HepG2 (cell line): ENCODE results near the gene P2RX6. TPM values are rescaled to one million over a fixed set of nuclear protein-coding genes. Genes with fewer than 3 reads are reported as not detected.

Source experiments
- AKAP8 ChIP-seq: sonication (generic); formaldehyde crosslinking; IDR thresholded peaks from 2 replicates; pipeline ENCODE4 v1.5.1; 2020; ENCODE audit warnings: mild to moderate bottlenecking, missing genetic modification reagents
- FOXO1 ChIP-seq: sonication (generic); formaldehyde crosslinking; IDR thresholded peaks from 2 replicates; pipeline ENCODE4 v1.4.0; 2020; ENCODE audit warnings: missing genetic modification reagents
- KDM6A ChIP-seq: IDR thresholded peaks from 2 replicates; pipeline ENCODE4 v1.6.1; 2016; ENCODE audit warnings: low read depth
- KMT2B ChIP-seq: IDR thresholded peaks from 2 replicates; pipeline ENCODE4 v1.6.1; 2016; ENCODE audit warnings: missing genetic modification reagents, missing compliant biosample characterization
- PHF8 ChIP-seq: sonication (generic); formaldehyde crosslinking; IDR thresholded peaks from 2 replicates; pipeline ENCODE4 v1.5.0; 2020; ENCODE audit warnings: missing genetic modification reagents
- SKI ChIP-seq: fragments of 450-650 bp; IDR thresholded peaks from one replicate; pipeline ENCODE4 v1.6.1; 2018; ENCODE audit warnings: mild to moderate bottlenecking; ENCODE audit not compliant: partially characterized antibody
- ZBTB42 ChIP-seq: sonication (generic); formaldehyde crosslinking; IDR thresholded peaks from 2 replicates; pipeline ENCODE4 v1.5.0; 2020; ENCODE audit warnings: mild to moderate bottlenecking, missing genetic modification reagents
- ZNF124 ChIP-seq: sonication (generic); formaldehyde crosslinking; IDR thresholded peaks from 2 replicates; pipeline ENCODE4 v1.4.0; 2020; ENCODE audit warnings: missing genetic modification reagents
- ZNF317 ChIP-seq: sonication (generic); formaldehyde crosslinking; IDR thresholded peaks from 2 replicates; pipeline ENCODE4 v1.5.0; 2020; ENCODE audit warnings: mild to moderate bottlenecking, missing genetic modification reagents
- polyA plus RNA-seq, 8 experiments: library from polyadenylated mRNA; depleted of rRNA in 3 of 8; stranded (reverse) in 7 of 8; unstranded in 1 of 8; fragments of >200 nt; fragmentation: Illumina TruSeq in 4 of 8; extraction: Trizol in 4 of 8; gene quantifications; 2 replicates each; pipeline versions ENCODE4 v1.2.1 to v1.2.3, GENCODE V29; 2011 to 2016; ENCODE audit warnings: low read depth in 4 of 8, missing spikeins in 1 of 8, mixed read lengths in 1 of 8; ENCODE audit not compliant: insufficient read depth in 1 of 8
- total RNA-seq, 5 experiments: library from RNA; depleted of rRNA; stranded (reverse); fragments of >200 nt; fragmentation: Illumina TruSeq; extraction: Trizol; gene quantifications; 2 replicates each; pipeline ENCODE4 v1.2.3, GENCODE V29; 2016; ENCODE audit warnings: low read depth in 1 of 5
- TF ChIP-seq, protein P1 (sequence below): sonication (generic); formaldehyde crosslinking; IDR thresholded peaks from 2 replicates; pipeline ENCODE4 v1.5.0; 2020; ENCODE audit warnings: mild to moderate bottlenecking, missing genetic modification reagents, moderate library complexity
- TF ChIP-seq, protein P2 (sequence below): sonication (generic); formaldehyde crosslinking; IDR thresholded peaks from 2 replicates; pipeline ENCODE4 v1.5.0; 2020; ENCODE audit warnings: mild to moderate bottlenecking, missing genetic modification reagents
- TF ChIP-seq, protein P3 (sequence below): sonication (generic); formaldehyde crosslinking; IDR thresholded peaks from 2 replicates; pipeline ENCODE4 v1.8.1; 2022; ENCODE audit warnings: mild to moderate bottlenecking, missing genetic modification reagents
- TF ChIP-seq, protein P4 (sequence below): sonication (generic); formaldehyde crosslinking; IDR thresholded peaks from 2 replicates; pipeline ENCODE4 v1.8.0; 2022; ENCODE audit warnings: mild to moderate bottlenecking, missing genetic modification reagents, moderate library complexity
- TF ChIP-seq, protein P5 (sequence below): sonication (generic); formaldehyde crosslinking; IDR thresholded peaks from 2 replicates; pipeline ENCODE4 v1.4.0; 2020; ENCODE audit warnings: missing genetic modification reagents

The P2RX6 gene
- total and polyA plus RNA-seq, 2 of the 13 experiments (the other 11 are each of a cell fraction or from before 2014, with no cell fraction given), result 0.04 to 0.12 TPM

DNA sequence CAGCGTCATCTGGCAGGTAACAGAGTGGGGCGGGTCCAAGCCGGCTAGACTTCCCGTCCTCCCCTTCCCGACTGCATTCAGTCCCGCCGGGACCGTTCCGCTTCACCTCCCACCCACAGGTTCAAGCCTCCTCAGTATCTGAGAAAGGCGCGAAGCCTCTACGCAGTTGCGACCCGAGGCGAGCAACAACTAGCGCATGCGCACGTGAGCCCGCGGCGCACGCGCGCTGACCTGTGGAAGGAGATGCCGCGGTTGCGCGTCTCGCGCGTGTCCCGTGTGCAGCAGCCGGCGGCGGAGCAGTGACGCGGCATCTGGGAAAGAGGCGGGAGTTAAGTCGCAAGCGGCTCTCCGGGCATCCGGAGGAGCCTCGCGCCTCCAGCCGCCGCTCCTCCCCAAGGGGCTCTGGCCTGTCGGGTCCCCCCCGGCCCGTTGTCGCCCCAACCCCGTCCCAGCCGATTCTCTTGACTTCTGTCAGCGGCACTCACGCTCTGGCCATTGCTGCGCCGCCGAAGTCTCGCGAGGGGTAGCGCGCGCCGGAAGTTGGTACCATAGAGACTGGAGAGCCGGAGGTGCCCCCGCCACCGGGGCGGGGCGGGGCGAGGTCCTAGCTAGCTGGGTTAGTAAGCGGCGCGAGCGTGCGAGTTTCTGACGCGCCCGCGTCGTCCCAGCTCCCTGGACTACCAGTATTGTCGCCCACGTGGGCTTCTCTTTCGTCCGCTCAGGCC, 13.2 kb upstream of the P2RX6 start, which contains the start of gene THAP7 (continued):
- TF ChIP-seq KMT2B (CRISPR knock-in tag), result peak; percentile 73
- TF ChIP-seq, protein P1, sequence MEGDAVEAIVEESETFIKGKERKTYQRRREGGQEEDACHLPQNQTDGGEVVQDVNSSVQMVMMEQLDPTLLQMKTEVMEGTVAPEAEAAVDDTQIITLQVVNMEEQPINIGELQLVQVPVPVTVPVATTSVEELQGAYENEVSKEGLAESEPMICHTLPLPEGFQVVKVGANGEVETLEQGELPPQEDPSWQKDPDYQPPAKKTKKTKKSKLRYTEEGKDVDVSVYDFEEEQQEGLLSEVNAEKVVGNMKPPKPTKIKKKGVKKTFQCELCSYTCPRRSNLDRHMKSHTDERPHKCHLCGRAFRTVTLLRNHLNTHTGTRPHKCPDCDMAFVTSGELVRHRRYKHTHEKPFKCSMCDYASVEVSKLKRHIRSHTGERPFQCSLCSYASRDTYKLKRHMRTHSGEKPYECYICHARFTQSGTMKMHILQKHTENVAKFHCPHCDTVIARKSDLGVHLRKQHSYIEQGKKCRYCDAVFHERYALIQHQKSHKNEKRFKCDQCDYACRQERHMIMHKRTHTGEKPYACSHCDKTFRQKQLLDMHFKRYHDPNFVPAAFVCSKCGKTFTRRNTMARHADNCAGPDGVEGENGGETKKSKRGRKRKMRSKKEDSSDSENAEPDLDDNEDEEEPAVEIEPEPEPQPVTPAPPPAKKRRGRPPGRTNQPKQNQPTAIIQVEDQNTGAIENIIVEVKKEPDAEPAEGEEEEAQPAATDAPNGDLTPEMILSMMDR (CRISPR knock-in tag), result peak; percentile 12
- TF ChIP-seq, protein P2, sequence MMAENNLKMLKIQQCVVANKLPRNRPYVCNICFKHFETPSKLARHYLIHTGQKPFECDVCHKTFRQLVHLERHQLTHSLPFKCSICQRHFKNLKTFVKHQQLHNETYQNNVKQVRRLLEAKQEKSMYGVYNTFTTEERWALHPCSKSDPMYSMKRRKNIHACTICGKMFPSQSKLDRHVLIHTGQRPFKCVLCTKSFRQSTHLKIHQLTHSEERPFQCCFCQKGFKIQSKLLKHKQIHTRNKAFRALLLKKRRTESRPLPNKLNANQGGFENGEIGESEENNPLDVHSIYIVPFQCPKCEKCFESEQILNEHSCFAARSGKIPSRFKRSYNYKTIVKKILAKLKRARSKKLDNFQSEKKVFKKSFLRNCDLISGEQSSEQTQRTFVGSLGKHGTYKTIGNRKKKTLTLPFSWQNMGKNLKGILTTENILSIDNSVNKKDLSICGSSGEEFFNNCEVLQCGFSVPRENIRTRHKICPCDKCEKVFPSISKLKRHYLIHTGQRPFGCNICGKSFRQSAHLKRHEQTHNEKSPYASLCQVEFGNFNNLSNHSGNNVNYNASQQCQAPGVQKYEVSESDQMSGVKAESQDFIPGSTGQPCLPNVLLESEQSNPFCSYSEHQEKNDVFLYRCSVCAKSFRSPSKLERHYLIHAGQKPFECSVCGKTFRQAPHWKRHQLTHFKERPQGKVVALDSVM, result 0 out of 2 replicates have a peak, but pooled peaks have one; percentile 60
- TF ChIP-seq, protein P3, sequence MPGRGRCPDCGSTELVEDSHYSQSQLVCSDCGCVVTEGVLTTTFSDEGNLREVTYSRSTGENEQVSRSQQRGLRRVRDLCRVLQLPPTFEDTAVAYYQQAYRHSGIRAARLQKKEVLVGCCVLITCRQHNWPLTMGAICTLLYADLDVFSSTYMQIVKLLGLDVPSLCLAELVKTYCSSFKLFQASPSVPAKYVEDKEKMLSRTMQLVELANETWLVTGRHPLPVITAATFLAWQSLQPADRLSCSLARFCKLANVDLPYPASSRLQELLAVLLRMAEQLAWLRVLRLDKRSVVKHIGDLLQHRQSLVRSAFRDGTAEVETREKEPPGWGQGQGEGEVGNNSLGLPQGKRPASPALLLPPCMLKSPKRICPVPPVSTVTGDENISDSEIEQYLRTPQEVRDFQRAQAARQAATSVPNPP (CRISPR knock-in tag), result peak; percentile 53; the same call in 1 of the 2 replicates
- TF ChIP-seq ZBTB42, result no peak; the same call in 1 of the 2 replicates
- peak; percentile 81; the same call in 1 of the 2 replicates for TF ChIP-seq ZNF317 (CRISPR knock-in tag)
- peak; percentile 9 for TF ChIP-seq FOXO1 (CRISPR knock-in tag)
- TF ChIP-seq ZNF124 (CRISPR knock-in tag), result no peak
- peak; percentile 43; the same call in 1 of the 2 replicates for TF ChIP-seq AKAP8 (CRISPR knock-in tag)
- peak; percentile 84 for TF ChIP-seq PHF8 (CRISPR knock-in tag)
- peak; percentile 9 for TF ChIP-seq SKI
- TF ChIP-seq, protein P4, sequence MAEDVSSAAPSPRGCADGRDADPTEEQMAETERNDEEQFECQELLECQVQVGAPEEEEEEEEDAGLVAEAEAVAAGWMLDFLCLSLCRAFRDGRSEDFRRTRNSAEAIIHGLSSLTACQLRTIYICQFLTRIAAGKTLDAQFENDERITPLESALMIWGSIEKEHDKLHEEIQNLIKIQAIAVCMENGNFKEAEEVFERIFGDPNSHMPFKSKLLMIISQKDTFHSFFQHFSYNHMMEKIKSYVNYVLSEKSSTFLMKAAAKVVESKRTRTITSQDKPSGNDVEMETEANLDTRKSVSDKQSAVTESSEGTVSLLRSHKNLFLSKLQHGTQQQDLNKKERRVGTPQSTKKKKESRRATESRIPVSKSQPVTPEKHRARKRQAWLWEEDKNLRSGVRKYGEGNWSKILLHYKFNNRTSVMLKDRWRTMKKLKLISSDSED (CRISPR knock-in tag), result no peak
- TF ChIP-seq, protein P5, sequence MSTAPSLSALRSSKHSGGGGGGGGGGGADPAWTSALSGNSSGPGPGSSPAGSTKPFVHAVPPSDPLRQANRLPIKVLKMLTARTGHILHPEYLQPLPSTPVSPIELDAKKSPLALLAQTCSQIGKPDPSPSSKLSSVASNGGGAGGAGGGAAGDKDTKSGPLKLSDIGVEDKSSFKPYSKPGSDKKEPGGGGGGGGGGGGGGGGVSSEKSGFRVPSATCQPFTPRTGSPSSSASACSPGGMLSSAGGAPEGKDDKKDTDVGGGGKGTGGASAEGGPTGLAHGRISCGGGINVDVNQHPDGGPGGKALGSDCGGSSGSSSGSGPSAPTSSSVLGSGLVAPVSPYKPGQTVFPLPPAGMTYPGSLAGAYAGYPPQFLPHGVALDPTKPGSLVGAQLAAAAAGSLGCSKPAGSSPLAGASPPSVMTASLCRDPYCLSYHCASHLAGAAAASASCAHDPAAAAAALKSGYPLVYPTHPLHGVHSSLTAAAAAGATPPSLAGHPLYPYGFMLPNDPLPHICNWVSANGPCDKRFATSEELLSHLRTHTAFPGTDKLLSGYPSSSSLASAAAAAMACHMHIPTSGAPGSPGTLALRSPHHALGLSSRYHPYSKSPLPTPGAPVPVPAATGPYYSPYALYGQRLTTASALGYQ (CRISPR knock-in tag), result 0 out of 2 replicates have a peak, but pooled peaks have one; percentile 41
- no peak; the same call in 1 of the 2 replicates for TF ChIP-seq KDM6A (CRISPR knock-in tag)
